Muscle layer of colon (tissue), 2 donors: ENCODE measurements around the gene MYORG.
"Not testable (repeated sequence)": the region's sequence is repeated elsewhere in the genome, so short reads cannot be mapped to it uniquely, and the experiment has no call there.

Experiments used
- H3K27ac ChIP-seq: one replicate; pipeline ENCODE4 v1.7.0; 2013; ENCODE audit warnings: low read depth, mild to moderate bottlenecking, low read length, moderate library complexity
- H3K27me3 ChIP-seq, 2 donors: one replicate each; pipeline ENCODE4 v1.7.0; 2013; ENCODE audit warnings: low read length in 2 of 2, mild to moderate bottlenecking in 2 of 2; ENCODE audit not compliant: insufficient read depth in 2 of 2, control insufficient read depth in 1 of 2
- H3K36me3 ChIP-seq: one replicate; pipeline ENCODE4 v1.7.0; 2013; ENCODE audit warnings: mild to moderate bottlenecking, low read length; ENCODE audit not compliant: insufficient read depth
- H3K4me1 ChIP-seq: one replicate; pipeline ENCODE4 v1.7.0; 2013; ENCODE audit warnings: mild to moderate bottlenecking, low read length; ENCODE audit not compliant: insufficient read depth
- H3K4me3 ChIP-seq, 2 donors: one replicate each; pipeline ENCODE4 v1.7.0; 2013; ENCODE audit warnings: low read length in 2 of 2, low read depth in 1 of 2, mild to moderate bottlenecking in 1 of 2, moderate library complexity in 1 of 2
- H3K9ac ChIP-seq: one replicate; pipeline ENCODE4 v1.7.0; 2013; ENCODE audit warnings: low read length
- H3K9me3 ChIP-seq: one replicate; pipeline ENCODE4 v1.7.0; 2013; ENCODE audit warnings: mild to moderate bottlenecking, low read length
- donor health status: abdominal sarcoma.
- donor health status: Adenocarcinoma of cecum.

Gene MYORG

DNA sequence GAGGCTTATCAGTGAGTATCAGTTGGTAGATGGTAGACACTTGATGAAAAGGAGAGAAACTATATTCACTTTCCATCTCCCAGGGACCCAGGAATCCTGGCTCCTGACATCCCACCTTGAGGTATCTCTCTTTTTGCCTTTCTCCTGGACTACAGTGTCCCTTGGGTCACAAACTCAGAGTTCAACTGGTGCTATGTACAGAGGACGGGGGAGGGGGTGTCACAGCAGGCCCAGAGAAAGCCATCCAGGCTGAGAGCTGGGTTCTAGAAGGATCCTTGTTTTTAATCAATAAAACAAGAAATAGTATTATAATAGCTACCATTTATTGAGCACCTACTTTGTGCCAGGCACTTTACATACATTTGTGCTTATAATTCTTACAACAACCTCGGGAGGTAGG, 10.3 kb downstream of the MYORG start:
- Histone ChIP-seq H3K4me3 (no peak overlapping the region), H3K36me3 (peaks cover 14% of the 10 kb centered on the region), H3K27ac (no peak overlapping the region), H3K9ac (no peak overlapping the region), H3K27me3 (no peaks in the 10 kb centered on the region), H3K9me3 (no peaks in the 10 kb centered on the region), H3K4me1 (peaks cover 31% of the 10 kb centered on the region)

DNA sequence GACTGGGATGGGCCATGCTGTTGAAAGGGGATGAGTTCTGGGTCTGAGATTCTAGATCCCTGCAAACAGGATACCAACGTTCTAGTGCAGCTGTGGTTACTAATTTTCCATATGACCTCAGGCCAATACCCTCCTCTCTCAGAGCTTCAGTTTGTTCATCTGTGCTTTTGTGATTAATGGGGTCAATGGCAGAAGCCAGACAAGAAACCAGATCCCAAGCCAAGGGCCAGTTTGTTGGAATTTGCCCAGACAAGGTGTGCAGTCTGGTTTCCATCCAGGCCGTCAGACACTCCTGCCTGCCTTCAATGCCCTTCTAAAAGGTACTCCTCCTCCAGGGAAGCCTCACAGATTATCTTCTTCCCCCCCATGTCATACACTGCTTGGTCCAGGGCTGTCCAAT, 11.4 kb downstream of the MYORG start:
- H3K36me3 ChIP-seq: peaks cover 9% of the 10 kb centered on the region
- H3K4me1 ChIP-seq: peaks cover 27% of the 10 kb centered on the region
- H3K4me3 ChIP-seq: no peak overlapping the region
- no peaks in the 10 kb centered on the region for H3K9me3 ChIP-seq
- H3K27ac ChIP-seq: no peak overlapping the region
- no peak overlapping the region for H3K9ac ChIP-seq
- no peaks in the 10 kb centered on the region for H3K27me3 ChIP-seq

DNA sequence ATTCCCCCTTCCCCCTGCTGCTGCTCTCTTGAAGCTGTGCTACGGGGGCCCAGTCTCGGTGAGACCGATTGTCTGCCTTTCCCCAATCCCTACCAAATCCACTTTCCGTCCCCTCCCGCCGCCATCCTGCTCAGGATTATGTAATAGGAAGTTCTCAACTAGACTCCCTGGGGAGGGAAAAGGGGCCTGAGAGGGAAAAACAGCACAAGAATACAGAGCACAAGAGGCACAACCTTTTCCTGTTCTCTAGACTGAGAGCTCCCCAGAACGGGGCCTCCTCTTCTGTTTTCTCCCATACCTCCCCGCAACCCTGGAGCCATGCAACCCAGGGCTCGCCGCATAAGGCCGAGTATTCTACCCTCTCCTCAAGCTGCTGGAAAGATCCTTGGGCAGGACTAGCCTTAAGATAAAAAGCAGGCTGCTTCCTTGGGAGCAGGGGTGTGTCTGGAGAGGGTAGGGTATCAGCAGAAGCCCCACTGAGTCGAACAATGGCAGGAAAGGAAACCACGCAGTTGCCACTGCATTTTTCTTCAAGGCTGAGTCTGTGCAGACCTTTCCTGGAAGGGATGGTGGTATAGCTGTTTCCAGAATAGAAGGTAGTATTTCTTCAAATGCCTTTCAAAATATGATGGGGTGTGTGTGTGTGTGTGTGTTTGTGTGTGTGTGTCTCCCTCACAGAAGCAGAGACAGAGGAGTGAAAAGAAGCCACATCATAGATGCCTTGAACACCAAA, 12.9 kb downstream of the MYORG start:
- H3K36me3 ChIP-seq: no peaks in the 10 kb centered on the region
- H3K27me3 ChIP-seq: no peaks in the 10 kb centered on the region
- no peak overlapping the region for H3K4me3 ChIP-seq
- no peak overlapping the region for H3K9ac ChIP-seq
- H3K9me3 ChIP-seq: no peaks in the 10 kb centered on the region
- no peak overlapping the region for H3K27ac ChIP-seq
- peaks cover 19% of the 10 kb centered on the region for H3K4me1 ChIP-seq

DNA sequence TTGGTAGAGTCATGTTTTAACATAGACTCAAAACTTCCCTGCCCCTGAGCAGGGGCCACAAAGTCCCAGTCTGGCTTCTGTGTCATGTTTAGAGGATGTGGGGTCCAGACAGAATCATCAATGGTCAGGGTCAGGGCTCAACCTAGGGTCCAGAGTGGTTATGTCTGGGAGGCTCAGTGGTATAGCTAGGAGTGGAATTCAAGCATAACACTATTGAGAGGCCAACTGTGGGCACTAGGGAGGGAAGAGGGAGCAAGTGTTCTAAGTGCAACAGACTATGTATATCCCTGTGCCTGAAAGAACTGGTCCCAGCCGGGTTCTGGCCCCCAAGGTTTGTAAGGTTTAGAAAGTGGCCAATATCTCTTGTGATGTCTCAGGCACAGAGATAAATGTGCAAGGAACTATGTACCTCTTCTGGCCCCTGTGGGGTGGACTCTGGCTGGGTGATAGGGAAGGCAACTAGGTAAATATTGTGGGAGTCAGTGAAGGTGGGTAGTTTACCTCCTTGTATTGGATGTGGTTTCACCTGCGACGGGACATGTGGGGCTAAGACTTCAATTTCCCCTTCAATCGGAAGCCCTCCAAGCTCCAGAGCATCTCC, 14.0 kb downstream of the MYORG start:
- no peaks in the 10 kb centered on the region for H3K9me3 ChIP-seq
- H3K4me3 ChIP-seq: no peak overlapping the region
- peaks cover 19% of the 10 kb centered on the region for H3K4me1 ChIP-seq
- H3K36me3 ChIP-seq: no peaks in the 10 kb centered on the region
- H3K27ac ChIP-seq: no peak overlapping the region
- H3K9ac ChIP-seq: no peak overlapping the region
- H3K27me3 ChIP-seq: no peaks in the 10 kb centered on the region

DNA sequence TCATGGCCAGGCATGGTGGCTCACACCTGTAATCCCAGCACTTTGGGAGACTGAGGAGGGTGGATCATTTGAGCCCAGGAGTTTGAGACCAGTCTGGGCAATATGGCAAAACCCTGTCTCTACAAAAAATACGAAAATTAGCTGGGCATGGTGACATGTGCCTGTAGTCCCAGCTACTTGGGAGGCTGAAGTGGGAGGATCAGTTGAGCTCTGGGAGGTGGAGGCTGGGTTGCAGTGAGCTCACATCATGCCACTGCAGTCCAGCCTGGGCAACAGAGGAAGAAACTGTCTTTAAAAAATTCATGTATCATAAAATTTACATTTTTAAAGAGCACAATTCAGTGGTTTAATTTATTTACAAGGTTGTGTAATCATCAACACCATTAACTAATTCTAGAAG, 23.7 kb downstream of the MYORG start:
- not testable (repeated sequence) for H3K9ac ChIP-seq, H3K27ac ChIP-seq, H3K9me3 ChIP-seq, H3K27me3 ChIP-seq, H3K36me3 ChIP-seq, H3K4me1 ChIP-seq, H3K4me3 ChIP-seq

DNA sequence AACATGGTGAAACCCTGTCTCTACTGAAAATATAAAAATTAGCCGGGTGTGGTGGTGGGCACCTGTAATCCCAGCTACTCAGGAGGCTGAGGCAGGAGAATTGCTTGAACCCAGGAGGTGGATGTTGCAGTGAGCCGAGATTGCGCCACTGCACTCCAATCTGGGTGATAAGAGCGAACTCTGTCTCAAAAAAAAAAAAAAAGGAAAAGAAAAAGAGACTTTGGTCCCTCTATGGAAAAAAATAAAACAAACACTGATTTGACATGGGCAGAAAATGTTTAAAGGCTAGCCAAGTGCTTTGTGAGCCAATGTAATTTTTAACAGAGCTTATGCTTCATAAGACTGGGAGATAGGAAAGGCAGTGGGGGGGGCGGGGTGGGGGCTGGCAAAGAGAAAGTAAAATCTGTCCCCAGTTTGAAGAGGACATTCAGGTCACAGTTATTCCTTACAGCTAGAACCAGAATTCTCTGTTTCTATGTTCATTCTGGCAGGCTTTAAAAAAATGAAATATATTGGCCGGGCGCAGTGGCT, 24.5 kb downstream of the MYORG start:
- H3K9ac ChIP-seq, H3K36me3 ChIP-seq, H3K27me3 ChIP-seq, H3K4me3 ChIP-seq, H3K9me3 ChIP-seq, H3K27ac ChIP-seq, H3K4me1 ChIP-seq: not testable (repeated sequence)

DNA sequence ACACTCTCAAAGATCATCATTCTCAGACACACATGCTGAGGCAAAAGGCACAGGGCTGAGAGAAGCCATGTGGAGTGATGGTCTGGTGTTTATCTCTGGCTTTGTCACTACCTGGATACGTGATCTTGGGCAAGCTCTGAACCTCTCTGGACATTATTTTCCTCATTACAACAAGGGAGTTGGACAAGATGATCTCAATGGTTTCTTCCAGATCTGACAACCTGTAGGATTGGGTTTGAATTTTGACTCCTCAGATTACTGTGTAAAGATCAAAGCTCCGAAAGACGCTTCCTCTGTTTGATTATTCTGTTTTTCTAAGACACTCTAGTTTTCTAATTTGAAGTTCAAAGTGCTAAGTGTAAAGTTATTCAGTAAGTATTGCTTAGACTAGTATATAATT, 27.4 kb downstream of the MYORG start:
- Histone ChIP-seq H3K4me1 (peaks cover 29% of the 10 kb centered on the region), H3K9ac (no peak overlapping the region), H3K27me3 (no peaks in the 10 kb centered on the region), H3K27ac (no peak overlapping the region), H3K36me3 (no peaks in the 10 kb centered on the region), H3K4me3 (no peak overlapping the region), H3K9me3 (no peaks in the 10 kb centered on the region)

DNA sequence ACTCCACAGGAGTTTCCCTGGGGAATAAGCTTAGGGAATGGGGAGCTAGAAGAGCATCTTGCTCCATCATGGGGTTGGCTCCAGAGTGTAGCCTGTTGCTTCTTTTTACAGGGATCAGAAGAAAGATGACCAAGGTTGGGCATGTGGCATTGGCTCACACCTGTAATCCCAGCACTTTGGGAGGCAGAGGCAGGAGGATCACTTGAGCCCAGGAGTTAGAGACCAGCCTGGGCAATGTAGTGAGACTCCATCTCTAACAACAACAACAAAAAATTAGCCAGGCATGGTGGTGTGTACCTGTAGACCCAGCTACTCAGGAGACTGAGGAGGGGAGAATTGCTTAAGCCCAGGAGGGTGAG, 28.9 kb downstream of the MYORG start:
- no peak overlapping the region for H3K27ac ChIP-seq
- H3K36me3 ChIP-seq: no peaks in the 10 kb centered on the region
- no peaks in the 10 kb centered on the region for H3K27me3 ChIP-seq
- no peak overlapping the region for H3K9ac ChIP-seq
- H3K9me3 ChIP-seq: no peaks in the 10 kb centered on the region
- no peak overlapping the region for H3K4me3 ChIP-seq
- peaks cover 44% of the 10 kb centered on the region for H3K4me1 ChIP-seq

DNA sequence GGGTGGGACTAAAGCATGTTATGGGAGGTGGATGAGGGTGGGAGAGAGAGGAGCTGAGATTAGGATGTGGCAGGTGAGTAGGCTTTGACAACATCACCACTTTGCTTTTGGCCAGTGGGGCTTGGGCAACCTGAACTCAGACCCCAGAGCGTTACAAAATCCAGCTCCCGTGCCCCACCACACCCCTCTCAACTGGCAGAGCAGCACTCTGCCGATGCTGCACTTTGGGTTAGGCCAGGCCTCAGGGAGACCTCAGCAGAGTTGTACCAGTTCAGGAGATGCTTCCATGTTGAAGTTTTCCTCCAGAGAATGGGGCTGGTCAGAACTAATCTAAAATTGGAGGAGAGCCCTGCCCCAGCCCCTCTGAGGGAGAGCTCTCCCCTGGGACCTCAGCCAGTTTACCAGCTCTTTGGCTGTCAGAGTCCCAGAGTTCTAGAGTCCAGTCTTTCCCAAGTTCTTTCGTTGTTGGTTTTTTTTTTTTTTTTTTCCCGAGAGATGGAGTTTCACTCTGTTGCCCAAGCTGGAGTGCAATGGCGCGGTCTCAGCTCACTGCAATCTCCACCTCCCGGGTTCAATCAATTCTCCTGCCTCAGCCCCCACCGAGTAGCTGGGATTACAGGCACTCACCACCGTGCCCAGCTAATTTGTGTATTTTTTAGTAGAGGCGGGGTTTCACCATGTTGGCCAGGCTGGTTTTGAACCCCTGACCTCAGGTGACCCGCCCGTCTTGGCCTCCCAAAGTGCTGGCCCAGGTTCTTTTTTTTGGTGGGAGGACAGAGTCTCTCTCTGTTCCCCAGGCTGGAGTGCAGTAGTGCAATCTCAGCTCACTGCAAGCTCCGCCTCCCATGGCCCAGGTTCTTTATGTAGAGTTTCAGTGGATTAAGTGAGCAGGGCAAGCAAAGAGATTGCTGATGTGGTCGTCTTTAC, 29.6 kb downstream of the MYORG start:
- H3K9me3 ChIP-seq: no peaks in the 10 kb centered on the region
- H3K4me3 ChIP-seq: no peak overlapping the region
- peaks cover 51% of the 10 kb centered on the region for H3K4me1 ChIP-seq
- no peak overlapping the region for H3K9ac ChIP-seq
- no peaks in the 10 kb centered on the region for H3K27me3 ChIP-seq
- no peaks in the 10 kb centered on the region for H3K36me3 ChIP-seq
- H3K27ac ChIP-seq: peak overlapping the region; percentile 52

DNA sequence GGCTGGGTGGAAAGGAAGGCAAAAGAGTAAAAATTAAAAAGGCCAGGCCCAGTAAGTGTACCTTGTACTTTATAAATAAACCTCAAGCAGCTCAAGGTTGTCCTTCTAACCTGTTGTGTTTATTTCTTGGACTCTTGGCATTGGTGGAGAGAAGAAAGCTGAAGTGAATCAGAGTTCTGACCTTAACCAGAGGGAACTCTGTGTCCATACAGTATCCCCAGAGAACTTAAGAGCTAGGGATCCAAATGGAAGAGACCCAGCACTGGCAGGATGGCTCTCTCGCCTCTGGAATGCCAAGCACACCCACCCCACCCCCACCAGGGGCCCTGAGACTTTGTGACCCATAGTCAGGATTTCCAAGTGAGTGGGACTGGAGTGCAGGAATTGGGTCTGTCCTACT, 33.1 kb downstream of the MYORG start:
- Histone ChIP-seq H3K4me3 (no peak overlapping the region), H3K27me3 (no peaks in the 10 kb centered on the region), H3K4me1 (peaks cover 77% of the 10 kb centered on the region), H3K27ac (peak overlapping the region; percentile 94), H3K9me3 (no peaks in the 10 kb centered on the region), H3K9ac (no peak overlapping the region), H3K36me3 (peaks cover 13% of the 10 kb centered on the region)

DNA sequence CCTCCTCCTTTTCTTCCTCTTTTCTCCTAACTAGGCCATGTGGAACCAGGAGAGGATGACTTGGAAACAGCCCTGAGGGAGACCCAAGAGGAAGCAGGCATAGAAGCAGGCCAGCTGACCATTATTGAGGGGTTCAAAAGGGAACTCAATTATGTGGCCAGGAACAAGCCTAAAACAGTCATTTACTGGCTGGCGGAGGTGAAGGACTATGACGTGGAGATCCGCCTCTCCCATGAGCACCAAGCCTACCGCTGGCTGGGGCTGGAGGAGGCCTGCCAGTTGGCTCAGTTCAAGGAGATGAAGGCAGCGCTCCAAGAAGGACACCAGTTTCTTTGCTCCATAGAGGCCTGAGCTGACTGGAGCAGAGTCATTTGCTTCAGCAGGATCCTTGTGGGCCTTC, 33.6 kb downstream of the MYORG start:
- Histone ChIP-seq H3K27me3 (no peaks in the 10 kb centered on the region), H3K27ac (peak overlapping the region; percentile 94), H3K4me1 (peaks cover 80% of the 10 kb centered on the region), H3K9ac (no peak overlapping the region), H3K9me3 (no peaks in the 10 kb centered on the region), H3K4me3 (no peak overlapping the region), H3K36me3 (peaks cover 13% of the 10 kb centered on the region)
